NCI-H446 (cell line): ENCODE results near the gene ZNF14.
"Not testable (repeated sequence)": the region's sequence is repeated elsewhere in the genome, so short reads cannot be mapped to it uniquely, and the experiment has no call there.

Experiments
- DNase-seq, 2 experiments: peaks; one replicate each; lab custom pipeline; 2025; lab: John Stamatoyannopoulos, UW

ZNF14 gene

DNA sequence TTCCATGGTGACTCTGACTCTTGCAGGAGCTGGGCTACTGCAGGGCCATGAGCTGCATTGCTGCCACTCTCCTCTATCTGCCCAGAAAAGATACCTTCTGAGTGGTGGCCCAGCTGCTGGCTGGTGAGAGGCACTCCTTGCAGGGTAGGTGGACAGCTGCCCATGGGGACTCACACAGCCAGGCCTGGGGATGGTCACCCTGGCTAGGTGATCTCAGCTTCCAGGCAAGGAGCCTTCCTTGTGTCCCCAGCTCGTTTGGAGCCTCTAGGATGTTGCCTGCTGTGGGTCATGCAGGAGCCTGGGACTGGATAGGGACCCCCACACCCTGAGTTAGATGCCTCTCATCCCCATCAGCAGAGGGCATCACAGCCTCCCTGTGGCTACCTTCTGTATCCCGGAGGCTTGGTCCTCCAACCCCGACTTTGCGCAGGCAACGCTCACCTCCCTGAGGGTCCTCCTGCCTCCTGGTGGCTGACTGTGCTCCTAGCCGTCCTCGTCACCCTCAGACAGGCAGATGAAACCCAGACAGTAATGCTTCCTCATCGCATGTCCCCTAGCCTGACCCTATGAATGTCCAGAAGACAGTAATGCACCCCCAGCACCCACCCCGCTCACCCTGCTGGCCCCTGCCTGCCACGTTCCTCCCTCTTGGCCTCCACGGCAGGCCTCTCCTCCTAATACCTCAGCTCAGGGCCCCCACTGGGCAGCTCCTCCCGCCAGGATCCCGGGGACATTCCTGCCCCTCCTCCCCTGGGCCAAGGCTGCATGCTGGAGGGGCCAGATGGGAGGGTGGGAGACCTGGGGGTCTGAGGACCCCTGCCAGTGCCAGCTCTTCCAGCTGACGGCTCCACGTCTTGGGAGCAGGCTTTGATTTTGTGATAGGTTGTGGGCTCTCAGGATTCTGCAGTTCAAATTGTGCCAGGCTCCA, 13.6 kb upstream of the ZNF14 start:
- DNase-seq, result no peak

- no peak for DNase-seq
Measured at GRCh38 chr19:19745496-19746285, 12.8 kb upstream of the ZNF14 start.

DNA sequence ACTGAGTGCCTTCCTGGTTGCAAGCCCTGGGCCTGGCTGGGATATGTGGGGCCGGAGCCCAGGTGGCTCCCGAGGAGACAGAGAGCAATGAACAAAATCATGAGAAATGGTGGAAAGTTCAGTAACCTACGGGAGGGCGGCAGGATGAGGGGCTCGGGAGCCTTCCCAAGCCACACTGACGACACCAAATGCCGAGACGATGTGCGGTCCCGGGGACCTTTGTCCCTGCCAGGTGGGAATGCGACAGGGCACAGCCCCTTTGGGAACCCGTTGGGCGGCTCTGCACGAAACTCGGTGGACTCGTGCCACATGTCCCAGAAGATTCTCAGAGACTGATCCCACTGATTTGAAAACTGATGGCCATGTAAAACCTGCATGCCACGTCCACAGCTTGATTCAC, 11.7 kb upstream of the ZNF14 start:
- DNase-seq, result no peak

GRCh38 chr19:19743921-19744320, 11.0 kb upstream of the ZNF14 start:
- DNase-seq, result not testable (repeated sequence)

DNA sequence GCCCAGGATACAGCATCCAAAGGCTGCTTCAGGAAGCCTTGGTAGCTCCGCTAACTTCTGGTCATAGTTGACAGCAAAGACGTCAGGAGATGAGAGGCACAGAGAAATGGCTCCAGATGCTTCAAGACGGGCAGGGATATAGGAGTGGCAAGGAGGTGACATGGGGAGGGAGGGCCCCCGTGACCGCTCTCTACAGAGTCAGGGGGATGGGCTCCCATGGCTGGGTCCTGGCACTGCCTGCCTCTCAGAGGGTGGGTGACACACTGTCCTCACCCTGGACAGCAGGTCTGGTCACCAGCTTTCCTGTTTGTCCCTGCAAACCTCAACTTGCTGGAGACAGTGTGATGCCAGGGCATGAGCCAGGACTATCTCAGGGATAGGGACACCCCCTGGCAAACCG, 10.3 kb upstream of the ZNF14 start:
- DNase-seq, result no peak

GRCh38 chr19:19742773-19743172, 9.9 kb upstream of the ZNF14 start:
- no peak for DNase-seq

- DNase-seq, result no peak
Measured at GRCh38 chr19:19741184-19741583, 8.3 kb upstream of the ZNF14 start.

DNA sequence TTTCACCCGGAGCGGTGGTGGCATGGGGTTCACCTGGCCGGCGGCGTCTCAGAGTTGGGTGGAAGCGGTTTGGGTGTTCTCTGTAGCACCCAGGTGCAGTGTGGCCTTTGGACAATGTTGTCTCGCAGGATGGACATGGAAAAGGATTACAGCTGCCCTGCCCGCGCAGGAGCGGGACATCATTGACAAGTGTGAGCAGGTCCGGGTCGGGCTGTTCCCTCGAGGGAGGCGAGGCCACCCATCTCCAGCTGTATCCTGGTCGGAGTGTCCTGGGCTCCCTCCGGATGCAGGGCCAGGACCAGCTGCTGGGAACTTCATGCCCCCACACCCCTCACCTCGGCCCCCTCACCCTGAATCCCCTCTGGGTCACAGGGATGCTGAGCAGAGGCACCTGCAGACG, 7.8 kb upstream of the ZNF14 start:
- no peak for DNase-seq

DNA sequence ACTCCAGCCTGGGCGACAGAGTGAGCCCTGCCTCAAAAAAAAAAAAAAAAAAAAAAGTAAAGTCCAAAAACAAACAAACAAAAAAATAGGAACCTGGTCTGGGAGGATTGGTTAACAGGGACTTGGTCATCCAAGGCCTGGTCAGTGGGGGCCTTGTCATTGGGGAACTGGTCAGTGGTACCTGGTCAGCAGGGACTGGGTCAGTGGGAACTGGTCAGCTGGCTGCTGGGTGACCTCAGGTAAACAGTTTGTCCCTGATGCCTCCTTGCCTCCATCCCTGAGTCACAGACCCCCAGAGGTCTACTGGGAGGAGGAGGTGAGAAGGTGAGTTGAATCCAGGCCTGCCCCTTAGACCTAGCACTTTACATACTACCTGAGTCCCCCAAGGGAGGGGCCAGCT, 5.7 kb upstream of the ZNF14 start:
- DNase-seq, result no peak

- no peak for DNase-seq
Measured at GRCh38 chr19:19737559-19738332, 4.8 kb upstream of the ZNF14 start.

GRCh38 chr19:19721896-19722295, 11.0 kb downstream of the ZNF14 start:
- DNase-seq, result no peak

DNA sequence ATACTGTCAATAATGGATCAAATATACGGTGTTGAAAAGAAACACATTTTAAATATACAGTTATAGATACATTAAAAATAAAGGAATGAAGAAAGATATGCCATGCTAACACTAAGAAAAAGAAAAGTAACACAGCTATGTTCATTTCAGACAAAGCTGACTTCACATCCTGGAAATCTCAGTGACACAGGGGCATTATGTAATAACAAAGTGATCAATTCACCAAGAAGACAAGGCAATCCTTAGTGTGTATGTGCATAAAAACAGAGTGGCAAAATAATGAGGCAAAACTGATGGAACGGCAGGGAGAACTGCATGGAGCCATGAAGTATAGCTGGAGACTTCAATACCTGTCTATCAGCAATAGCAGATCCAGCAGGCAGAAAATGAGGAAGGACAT, 13.1 kb downstream of the ZNF14 start:
- DNase-seq, result no peak

DNA sequence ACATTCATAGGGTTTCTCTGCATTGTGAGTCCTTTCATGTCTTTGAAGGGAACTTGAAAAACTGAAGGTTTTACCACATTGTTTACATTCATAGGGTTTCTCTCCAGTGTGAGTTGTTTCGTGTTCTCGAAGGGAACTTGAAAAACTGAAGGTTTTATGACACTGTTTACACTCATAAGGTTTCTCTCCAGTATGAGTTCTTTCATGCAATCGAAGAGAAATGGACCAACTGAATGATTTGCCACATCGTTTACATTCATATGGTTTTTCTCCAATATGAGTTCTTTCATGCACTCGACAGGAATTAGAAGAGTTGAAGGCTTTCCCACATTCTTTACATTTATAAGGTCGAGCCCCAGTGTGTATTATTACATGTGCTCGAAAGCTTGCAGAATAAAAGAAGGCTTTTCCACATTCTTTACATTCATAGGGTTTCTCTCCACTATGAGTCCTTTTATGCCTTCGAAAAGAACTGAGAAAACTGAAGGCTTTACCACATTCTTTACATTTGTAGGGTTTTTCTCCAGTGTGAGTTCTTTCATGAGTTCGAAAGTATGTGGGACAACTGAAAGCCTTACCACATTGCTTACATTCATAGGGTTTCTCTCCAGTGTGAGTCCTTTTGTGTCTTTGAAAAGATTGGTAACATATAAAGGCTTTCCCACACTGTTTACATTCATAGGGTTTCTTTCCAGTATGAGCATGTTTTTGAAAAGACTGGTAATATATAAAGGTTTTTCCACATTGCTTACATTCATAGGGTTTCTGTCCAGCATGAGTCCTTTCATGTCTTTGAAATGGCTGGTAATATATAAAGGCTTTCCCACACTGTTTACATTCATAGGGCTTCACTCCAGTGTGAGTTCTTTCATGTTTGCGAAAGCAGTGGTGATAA, 20.7 kb downstream of the ZNF14 start:
- no peak for DNase-seq

GRCh38 chr19:19711306-19711933, 21.5 kb downstream of the ZNF14 start:
- DNase-seq, result no peak

DNA sequence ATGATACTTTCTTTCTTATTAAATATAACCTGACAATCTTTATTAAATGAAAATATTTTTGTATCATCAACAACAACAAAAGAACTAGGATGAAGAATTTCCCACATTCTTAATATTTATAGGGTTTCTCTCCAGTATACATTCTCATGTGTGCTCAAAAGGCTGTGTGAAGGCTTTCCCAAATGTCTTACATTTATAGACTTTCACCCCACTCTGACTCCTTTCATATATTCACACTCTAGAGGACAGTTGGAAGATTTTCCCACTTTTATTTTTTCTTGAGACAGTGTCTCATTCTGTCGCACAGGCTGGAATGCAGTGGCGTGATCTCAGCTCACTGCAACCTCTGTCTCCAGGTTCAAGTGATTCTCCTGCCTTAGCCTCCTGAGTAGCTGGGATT, 22.4 kb downstream of the ZNF14 start:
- DNase-seq, result no peak

- DNase-seq, result no peak
Measured at GRCh38 chr19:19704836-19705235, 28.1 kb downstream of the ZNF14 start.

DNA sequence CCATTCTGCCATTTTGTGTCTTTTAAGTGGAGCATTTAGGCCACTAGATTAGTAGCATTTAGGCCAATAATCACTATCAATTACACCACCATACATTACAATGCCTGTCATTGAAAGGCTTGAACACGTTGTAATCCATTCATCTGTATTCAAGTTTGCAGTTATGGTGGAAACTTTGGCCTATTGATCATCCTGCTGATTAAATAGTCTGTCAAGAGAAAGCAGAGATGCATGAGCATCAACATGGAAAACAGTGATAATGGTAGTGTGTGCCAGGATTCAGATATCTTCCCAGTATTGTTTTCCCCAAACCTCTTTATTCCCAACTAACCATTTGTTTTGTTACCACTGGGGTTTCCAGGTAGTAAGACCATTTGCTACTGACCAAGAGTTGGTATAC, 32.4 kb downstream of the ZNF14 start:
- DNase-seq, result not testable (repeated sequence)

DNA sequence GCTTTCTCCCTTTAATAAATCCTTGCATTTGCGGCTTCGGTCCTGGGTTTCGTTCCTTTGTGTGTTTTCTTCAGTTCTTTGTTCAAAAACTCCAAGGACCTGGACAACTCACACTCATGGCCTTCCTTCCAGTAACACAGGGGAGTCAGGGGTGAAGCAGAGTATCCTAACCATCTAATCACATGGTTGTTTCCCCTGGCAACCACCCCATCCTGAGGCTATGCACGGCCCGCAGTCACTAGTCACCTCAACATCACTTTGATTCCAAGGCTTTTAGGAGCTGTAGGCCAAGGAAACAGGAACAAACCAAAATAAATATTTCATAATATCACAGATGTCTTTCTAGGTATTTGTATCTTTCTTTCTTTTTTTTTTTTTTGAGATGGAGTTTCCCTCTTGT, 35.3 kb downstream of the ZNF14 start:
- DNase-seq, result no peak

DNA sequence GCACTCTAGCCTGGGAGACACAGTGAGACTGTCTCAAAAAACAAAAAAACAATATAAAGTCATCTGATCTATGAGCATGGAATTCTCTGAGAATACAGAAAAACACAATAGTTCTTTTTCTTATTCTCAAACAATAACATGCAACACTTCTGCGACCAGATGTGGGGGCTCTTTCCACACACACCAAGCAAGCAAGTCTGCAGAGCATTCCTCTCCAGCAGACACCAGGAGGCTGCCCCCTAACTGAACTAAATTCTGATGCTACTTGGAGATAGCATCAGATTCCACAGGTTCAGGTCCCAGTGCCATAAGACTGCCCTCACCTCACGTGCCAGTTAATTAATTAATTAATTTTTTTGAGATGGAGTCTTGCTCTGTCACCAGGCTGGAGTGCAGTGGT, 36.5 kb downstream of the ZNF14 start:
- DNase-seq, result no peak

DNA sequence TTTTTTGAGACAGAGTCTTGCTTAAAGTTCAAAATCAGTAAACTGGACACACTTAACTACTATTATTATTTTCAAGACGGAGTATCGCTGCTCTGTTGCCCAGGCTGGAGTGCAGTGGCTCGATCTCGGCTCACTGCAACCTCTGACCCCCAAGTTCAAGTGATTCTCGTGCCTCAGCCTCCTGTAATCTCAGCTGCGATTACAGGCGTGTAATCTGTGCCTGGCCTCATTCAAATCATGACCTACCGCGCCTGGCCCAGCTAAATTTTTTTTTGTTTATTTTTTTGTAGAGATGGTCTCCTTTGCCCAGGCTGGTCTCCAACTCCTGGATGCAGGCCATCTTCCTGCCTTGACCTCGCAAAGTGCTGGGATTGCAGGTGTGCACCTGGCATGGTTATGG, 41.2 kb downstream of the ZNF14 start:
- DNase-seq, result no peak

DNA sequence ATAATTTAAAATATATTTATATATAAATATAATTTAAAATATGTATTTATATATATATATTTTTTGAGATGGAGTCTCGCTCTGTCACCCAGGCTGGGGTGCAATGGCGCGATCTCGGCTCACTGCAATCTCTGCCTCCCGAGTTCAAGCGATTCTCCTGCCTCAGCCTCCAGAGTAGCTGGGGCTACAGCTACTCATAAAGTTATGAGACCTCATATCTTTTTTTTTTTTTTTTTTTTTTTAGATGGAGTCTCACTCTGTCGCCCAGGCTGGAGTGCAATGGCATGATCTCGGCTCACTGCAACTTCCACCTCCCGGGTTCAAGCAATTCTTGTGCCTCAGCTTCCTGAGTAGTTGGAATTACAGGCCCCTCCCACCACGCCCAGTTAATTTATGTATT, 43.9 kb downstream of the ZNF14 start:
- DNase-seq, result not testable (repeated sequence)
